ENCODE measurements around the gene PROS1.

PROS1 gene

DNA sequence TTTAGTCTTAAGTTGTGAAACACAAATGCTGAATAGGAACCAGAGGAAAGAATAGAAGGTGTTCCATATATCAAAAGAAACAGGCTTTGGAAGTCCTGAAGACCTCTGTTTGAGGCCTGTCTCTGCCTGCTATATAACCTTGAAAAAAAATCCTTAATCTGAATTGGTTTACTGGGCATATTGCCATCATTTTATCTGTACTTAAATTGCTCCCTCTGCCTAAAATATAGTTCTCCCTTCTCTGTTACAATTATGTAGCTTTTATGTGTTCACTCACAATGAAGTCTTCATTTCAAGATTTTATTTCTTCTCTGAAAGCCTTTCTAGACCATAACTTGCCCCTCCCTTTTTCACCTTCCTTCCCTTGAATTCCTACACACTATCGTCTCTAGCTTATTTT is 27.5 kb upstream of the PROS1 start:
- Histone ChIP-seq H3K9ac (ENCODE audit: low read length in 2 of 2) (no peak overlapping the region), H3K4me3 (ENCODE audit: low read length in 2 of 2) (no peak overlapping the region), H3K36me3 (ENCODE audit: control insufficient read depth in 2 of 2, insufficient read depth in 2 of 2, low read length in 2 of 2) (no peaks in the 10 kb centered on the region), H3K27me3 (ENCODE audit: control insufficient read depth in 1 of 2, insufficient read depth in 2 of 2, low read length in 2 of 2) (no peaks in the 10 kb centered on the region), H3K4me1 (ENCODE audit: control insufficient read depth, insufficient read depth, low read length) (no peaks in the 10 kb centered on the region), H3K27ac (ENCODE audit: low read length) (no peak overlapping the region), H3K9me3 (ENCODE audit: control insufficient read depth in 2 of 2, low read length in 2 of 2) (no peaks in the 10 kb centered on the region)

DNA sequence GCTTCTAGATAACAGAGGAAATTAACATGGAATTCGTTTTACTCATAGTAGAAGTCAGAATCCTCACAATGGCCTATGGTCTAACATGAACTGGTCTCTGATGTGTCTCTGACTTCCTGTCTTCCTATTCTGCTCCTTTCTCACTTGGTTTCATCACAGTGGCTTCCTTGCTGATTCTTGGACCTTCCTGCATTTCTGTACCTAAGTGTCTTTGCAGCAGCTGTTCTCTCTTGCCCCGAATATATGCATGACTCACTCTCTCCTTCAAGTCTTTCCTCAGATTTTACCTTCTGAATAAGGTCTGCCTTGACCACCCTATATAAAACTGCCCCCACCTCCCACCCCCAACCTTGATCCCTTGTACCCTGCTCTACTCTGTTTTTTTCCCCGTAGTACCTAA is 20.4 kb upstream of the PROS1 start:
- no peaks in the 10 kb centered on the region for H3K9me3 ChIP-seq (ENCODE audit: control insufficient read depth in 2 of 2, low read length in 2 of 2)
- H3K9ac ChIP-seq (ENCODE audit: low read length in 2 of 2): no peak overlapping the region
- no peaks in the 10 kb centered on the region for H3K27me3 ChIP-seq (ENCODE audit: control insufficient read depth in 1 of 2, insufficient read depth in 2 of 2, low read length in 2 of 2)
- no peaks in the 10 kb centered on the region for H3K36me3 ChIP-seq (ENCODE audit: control insufficient read depth in 2 of 2, insufficient read depth in 2 of 2, low read length in 2 of 2)
- H3K27ac ChIP-seq (ENCODE audit: low read length): no peak overlapping the region
- H3K4me3 ChIP-seq (ENCODE audit: low read length in 2 of 2): no peak overlapping the region
- H3K4me1 ChIP-seq (ENCODE audit: control insufficient read depth, insufficient read depth, low read length): no peaks in the 10 kb centered on the region

GRCh38 chr3:93992207-93992606 is 18.5 kb upstream of the PROS1 start:
- no peaks in the 10 kb centered on the region for H3K36me3 ChIP-seq (ENCODE audit: control insufficient read depth in 2 of 2, insufficient read depth in 2 of 2, low read length in 2 of 2)
- H3K4me1 ChIP-seq (ENCODE audit: control insufficient read depth, insufficient read depth, low read length): no peaks in the 10 kb centered on the region
- H3K9ac ChIP-seq (ENCODE audit: low read length in 2 of 2): no peak overlapping the region
- H3K4me3 ChIP-seq (ENCODE audit: low read length in 2 of 2): no peak overlapping the region
- H3K9me3 ChIP-seq (ENCODE audit: control insufficient read depth in 2 of 2, low read length in 2 of 2): no peaks in the 10 kb centered on the region
- H3K27me3 ChIP-seq (ENCODE audit: control insufficient read depth in 1 of 2, insufficient read depth in 2 of 2, low read length in 2 of 2): no peaks in the 10 kb centered on the region
- no peak overlapping the region for H3K27ac ChIP-seq (ENCODE audit: low read length)

DNA sequence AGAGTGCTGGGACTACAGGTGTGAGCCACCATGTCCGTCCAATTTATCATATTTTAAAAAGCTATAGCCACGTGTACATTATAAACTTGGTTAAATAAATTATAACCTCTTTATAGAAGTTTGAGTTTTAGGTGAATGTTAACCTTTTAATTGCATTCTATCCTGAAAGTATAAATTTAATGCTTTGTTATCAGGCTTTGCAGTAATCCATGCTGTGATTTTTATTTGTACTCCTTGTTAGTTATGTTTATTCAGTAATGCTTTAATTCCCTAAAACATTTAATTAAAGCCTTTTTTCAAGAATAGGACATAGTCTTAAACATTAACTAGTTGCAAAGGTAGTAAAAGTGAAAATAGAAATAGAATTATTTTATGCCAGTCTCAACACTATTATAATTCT is 17.9 kb upstream of the PROS1 start:
- Histone ChIP-seq H3K4me1 (ENCODE audit: control insufficient read depth, insufficient read depth, low read length) (no peaks in the 10 kb centered on the region), H3K27ac (ENCODE audit: low read length) (no peak overlapping the region), H3K9ac (ENCODE audit: low read length in 2 of 2) (no peak overlapping the region), H3K4me3 (ENCODE audit: low read length in 2 of 2) (no peak overlapping the region), H3K9me3 (ENCODE audit: control insufficient read depth in 2 of 2, low read length in 2 of 2) (no peaks in the 10 kb centered on the region), H3K36me3 (ENCODE audit: control insufficient read depth in 2 of 2, insufficient read depth in 2 of 2, low read length in 2 of 2) (no peaks in the 10 kb centered on the region), H3K27me3 (ENCODE audit: control insufficient read depth in 1 of 2, insufficient read depth in 2 of 2, low read length in 2 of 2) (no peaks in the 10 kb centered on the region)

GRCh38 chr3:93989241-93989640 is 15.5 kb upstream of the PROS1 start:
- H3K4me3 ChIP-seq (ENCODE audit: low read length in 2 of 2): no peak overlapping the region
- H3K27ac ChIP-seq (ENCODE audit: low read length): no peak overlapping the region
- H3K9me3 ChIP-seq (ENCODE audit: control insufficient read depth in 2 of 2, low read length in 2 of 2): no peaks in the 10 kb centered on the region

DNA sequence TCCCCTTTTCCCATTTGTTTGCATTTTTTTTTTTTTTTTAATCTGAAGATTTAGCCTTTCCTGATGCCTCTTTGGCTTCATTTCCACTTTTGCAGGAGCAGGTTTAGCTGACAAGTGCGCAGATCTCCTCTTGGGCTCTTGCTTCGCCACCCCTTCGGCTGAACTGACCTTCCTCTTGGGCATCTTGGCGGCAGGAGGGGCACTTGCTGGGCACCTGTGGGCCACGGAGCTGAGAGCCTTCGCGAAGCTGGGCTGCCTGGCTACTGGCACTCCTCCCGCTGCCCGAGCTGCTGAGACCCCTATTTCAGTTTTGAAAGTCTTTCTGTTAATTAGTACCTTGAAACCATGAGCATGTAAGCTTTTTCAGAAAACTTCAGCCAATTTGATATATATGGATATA is 15.1 kb upstream of the PROS1 start:
- no peaks in the 10 kb centered on the region for H3K27me3 ChIP-seq (ENCODE audit: control insufficient read depth in 1 of 2, insufficient read depth in 2 of 2, low read length in 2 of 2)
- no peak overlapping the region for H3K9ac ChIP-seq (ENCODE audit: low read length in 2 of 2)
- no peak overlapping the region for H3K4me3 ChIP-seq (ENCODE audit: low read length in 2 of 2)
- no peaks in the 10 kb centered on the region for H3K36me3 ChIP-seq (ENCODE audit: control insufficient read depth in 2 of 2, insufficient read depth in 2 of 2, low read length in 2 of 2)
- no peaks in the 10 kb centered on the region for H3K9me3 ChIP-seq (ENCODE audit: control insufficient read depth in 2 of 2, low read length in 2 of 2)
- no peaks in the 10 kb centered on the region for H3K4me1 ChIP-seq (ENCODE audit: control insufficient read depth, insufficient read depth, low read length)
- H3K27ac ChIP-seq (ENCODE audit: low read length): no peak overlapping the region

More at GRCh38 chr3:93989241-93989640, 15.5 kb upstream of the PROS1 start:
- H3K4me1 ChIP-seq (ENCODE audit: control insufficient read depth, insufficient read depth, low read length): no peaks in the 10 kb centered on the region
- H3K36me3 ChIP-seq (ENCODE audit: control insufficient read depth in 2 of 2, insufficient read depth in 2 of 2, low read length in 2 of 2): no peaks in the 10 kb centered on the region
- no peaks in the 10 kb centered on the region for H3K27me3 ChIP-seq (ENCODE audit: control insufficient read depth in 1 of 2, insufficient read depth in 2 of 2, low read length in 2 of 2)
- no peak overlapping the region for H3K9ac ChIP-seq (ENCODE audit: low read length in 2 of 2)

GRCh38 chr3:93988283-93988682 is 14.6 kb upstream of the PROS1 start:
- Histone ChIP-seq H3K4me3 (ENCODE audit: low read length in 2 of 2) (no peak overlapping the region), H3K9me3 (ENCODE audit: control insufficient read depth in 2 of 2, low read length in 2 of 2) (no peaks in the 10 kb centered on the region), H3K36me3 (ENCODE audit: control insufficient read depth in 2 of 2, insufficient read depth in 2 of 2, low read length in 2 of 2) (no peaks in the 10 kb centered on the region), H3K27ac (ENCODE audit: low read length) (no peak overlapping the region), H3K9ac (ENCODE audit: low read length in 2 of 2) (no peak overlapping the region), H3K4me1 (ENCODE audit: control insufficient read depth, insufficient read depth, low read length) (no peaks in the 10 kb centered on the region), H3K27me3 (ENCODE audit: control insufficient read depth in 1 of 2, insufficient read depth in 2 of 2, low read length in 2 of 2) (no peaks in the 10 kb centered on the region)

DNA sequence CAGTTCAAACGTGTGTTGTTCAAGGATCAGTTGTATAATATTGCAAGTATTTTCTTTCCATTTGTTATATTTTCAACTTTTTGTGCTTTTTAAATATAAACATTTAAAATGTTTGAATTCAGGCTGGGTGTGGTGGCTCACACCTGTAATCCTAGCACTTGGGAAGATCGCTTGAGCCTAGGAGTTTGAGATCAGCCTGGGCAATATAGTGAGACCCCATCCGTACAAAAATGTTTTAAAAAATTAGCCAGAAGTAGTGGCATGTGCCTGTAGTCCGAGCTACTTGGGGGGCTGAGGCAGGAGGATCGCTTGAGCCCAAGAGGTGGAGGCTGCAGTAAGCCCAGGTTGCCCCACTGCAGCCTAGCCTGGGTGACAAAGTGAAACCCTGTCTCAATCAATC is 10.9 kb upstream of the PROS1 start:
- Histone ChIP-seq H3K27me3 (ENCODE audit: control insufficient read depth in 1 of 2, insufficient read depth in 2 of 2, low read length in 2 of 2) (no peaks in the 10 kb centered on the region), H3K36me3 (ENCODE audit: control insufficient read depth in 2 of 2, insufficient read depth in 2 of 2, low read length in 2 of 2) (no peaks in the 10 kb centered on the region), H3K4me3 (ENCODE audit: low read length in 2 of 2) (no peak overlapping the region), H3K4me1 (ENCODE audit: control insufficient read depth, insufficient read depth, low read length) (peaks cover 3% of the 10 kb centered on the region), H3K9ac (ENCODE audit: low read length in 2 of 2) (no peak overlapping the region), H3K27ac (ENCODE audit: low read length) (no peak overlapping the region), H3K9me3 (ENCODE audit: control insufficient read depth in 2 of 2, low read length in 2 of 2) (no peaks in the 10 kb centered on the region)

GRCh38 chr3:93983408-93983807 is 9.7 kb upstream of the PROS1 start:
- Histone ChIP-seq H3K4me3 (ENCODE audit: low read length in 2 of 2) (no peak overlapping the region), H3K4me1 (ENCODE audit: control insufficient read depth, insufficient read depth, low read length) (peaks cover 3% of the 10 kb centered on the region), H3K9ac (ENCODE audit: low read length in 2 of 2) (no peak overlapping the region), H3K27me3 (ENCODE audit: control insufficient read depth in 1 of 2, insufficient read depth in 2 of 2, low read length in 2 of 2) (no peaks in the 10 kb centered on the region), H3K9me3 (ENCODE audit: control insufficient read depth in 2 of 2, low read length in 2 of 2) (no peaks in the 10 kb centered on the region), H3K36me3 (ENCODE audit: control insufficient read depth in 2 of 2, insufficient read depth in 2 of 2, low read length in 2 of 2) (no peaks in the 10 kb centered on the region), H3K27ac (ENCODE audit: low read length) (no peak overlapping the region)

DNA sequence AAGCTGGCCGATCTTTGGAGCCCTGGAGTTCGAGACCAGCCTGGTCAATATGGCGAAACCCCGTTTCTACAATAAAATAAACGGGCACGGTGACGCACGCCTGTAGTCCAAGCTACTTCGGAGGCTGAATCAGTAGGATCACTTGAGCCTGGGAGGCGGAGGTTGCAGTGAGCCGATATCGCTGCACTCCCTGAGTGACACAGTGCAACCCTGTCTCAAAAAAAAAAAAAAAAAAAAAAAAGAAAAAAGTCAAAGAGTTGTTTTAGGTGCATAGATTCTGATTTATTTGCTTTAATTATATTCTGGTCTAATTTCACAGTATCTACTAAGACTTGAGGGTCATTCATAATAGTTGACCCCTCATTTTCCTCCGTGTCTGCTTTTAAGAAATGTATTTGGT is 8.0 kb upstream of the PROS1 start:
- no peak overlapping the region for H3K27ac ChIP-seq (ENCODE audit: low read length)
- H3K36me3 ChIP-seq (ENCODE audit: control insufficient read depth in 2 of 2, insufficient read depth in 2 of 2, low read length in 2 of 2): no peaks in the 10 kb centered on the region
- no peak overlapping the region for H3K9ac ChIP-seq (ENCODE audit: low read length in 2 of 2)
- peaks cover 3% of the 10 kb centered on the region for H3K4me1 ChIP-seq (ENCODE audit: control insufficient read depth, insufficient read depth, low read length)
- H3K9me3 ChIP-seq (ENCODE audit: control insufficient read depth in 2 of 2, low read length in 2 of 2): no peaks in the 10 kb centered on the region
- no peaks in the 10 kb centered on the region for H3K27me3 ChIP-seq (ENCODE audit: control insufficient read depth in 1 of 2, insufficient read depth in 2 of 2, low read length in 2 of 2)
- no peak overlapping the region for H3K4me3 ChIP-seq (ENCODE audit: low read length in 2 of 2)

DNA sequence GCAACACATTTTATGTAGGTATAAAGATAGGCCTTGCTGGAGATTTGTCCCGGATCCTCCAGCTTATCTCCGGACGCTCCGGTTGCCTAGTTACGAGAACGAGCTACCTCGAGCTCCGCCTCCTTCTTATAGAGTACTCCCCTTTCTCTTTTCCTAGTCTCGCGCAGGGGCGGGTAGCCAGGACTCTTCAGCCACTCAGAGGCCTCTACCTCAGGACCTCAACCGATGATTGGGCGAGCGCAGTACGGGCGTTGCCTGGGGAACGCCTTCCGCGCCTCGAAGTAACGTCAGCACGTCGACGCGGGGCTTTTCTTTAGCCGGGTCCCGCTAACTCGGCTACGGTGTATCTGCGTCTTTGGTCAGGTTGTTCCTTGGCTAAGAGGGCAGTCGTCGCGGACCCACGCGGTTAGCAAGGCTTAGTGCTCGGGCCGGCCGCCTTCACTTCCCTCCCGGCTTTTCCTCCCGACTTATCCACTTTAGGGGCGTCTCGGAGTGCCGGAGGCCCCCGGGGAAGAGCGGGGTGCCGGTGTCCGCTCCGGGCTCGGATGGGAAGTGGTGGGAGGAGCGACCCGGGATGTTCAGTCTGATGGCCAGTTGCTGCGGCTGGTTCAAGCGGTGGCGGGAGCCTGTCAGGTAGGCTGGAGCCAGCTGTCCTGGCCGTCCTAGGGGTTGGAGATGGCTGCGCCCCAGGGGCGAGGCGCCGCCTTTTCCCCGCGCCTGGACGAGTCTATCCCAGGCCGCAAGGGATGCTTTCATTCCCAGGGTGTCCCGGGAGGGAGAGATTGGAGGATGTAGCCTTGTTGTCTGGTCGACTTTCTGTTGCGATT is 6.4 kb upstream of the PROS1 start, which contains the start of gene ARL13B:
ARL13B (plus strand) TSS at position 306 of the 827 bp plus-strand sequence; CDS start at position 575, 269 bp downstream.
- Histone ChIP-seq H3K9me3 (ENCODE audit: control insufficient read depth in 2 of 2, low read length in 2 of 2) (no peaks in the 10 kb centered on the region), H3K27ac (ENCODE audit: low read length) (peak within 1 kb of the TSS; percentile 90), H3K4me1 (ENCODE audit: control insufficient read depth, insufficient read depth, low read length) (peaks cover 3% of the 10 kb centered on the region), H3K4me3 (ENCODE audit: low read length in 2 of 2) (peak within 1 kb of the TSS; percentile 77 to 95), H3K9ac (ENCODE audit: low read length in 2 of 2) (peak within 1 kb of the TSS; percentile 89), H3K36me3 (ENCODE audit: control insufficient read depth in 2 of 2, insufficient read depth in 2 of 2, low read length in 2 of 2) (no peaks in the 10 kb centered on the region), H3K27me3 (ENCODE audit: control insufficient read depth in 1 of 2, insufficient read depth in 2 of 2, low read length in 2 of 2) (no peaks in the 10 kb centered on the region)
